Vagina (tissue), 2 donors: Measurements from ENCODE around the gene HDDC3. TPM values are rescaled to one million over a fixed set of nuclear protein-coding genes. Genes with fewer than 3 reads are reported as not detected.
A peak's percentile ranks its signal among the peaks of the same experiment; 100 is the strongest.

Experiments
- DNase-seq, 2 donors: peaks; one replicate each; pipeline ENCODE4 v3.0.0-alpha.2; 2017; ENCODE audit errors: extremely low spot score in 2 of 2
- H3K27ac ChIP-seq: fragments of 200-600 bp; sonication (generic); one replicate; pipeline ENCODE4 v1.5.1; 2019
- H3K27me3 ChIP-seq: fragments of 200-600 bp; sonication (generic); one replicate; pipeline ENCODE4 v1.5.1; 2019
- H3K36me3 ChIP-seq, 2 donors: fragments of 200-600 bp; sonication (generic); one replicate each; pipeline ENCODE4 v1.5.1; 2017 to 2019
- H3K4me1 ChIP-seq: fragments of 200-600 bp; sonication (generic); one replicate; pipeline ENCODE4 v1.5.1; 2019
- H3K4me3 ChIP-seq, 2 donors: fragments of 200-600 bp; sonication (generic); 1 replicate in 1 of 2; 2 replicates in 1 of 2; pipeline ENCODE4 v1.5.1; 2016 to 2019
- H3K9me3 ChIP-seq: fragments of 200-600 bp; sonication (generic); one replicate; pipeline ENCODE4 v1.5.1; 2019
- CTCF ChIP-seq, 3 experiments: fragments of 450-650 bp in 2 of 3; fragments of 200-600 bp in 1 of 3; sonication (generic) in 1 of 3; IDR thresholded peaks; one replicate each; pipeline ENCODE4 v1.5.1; 2017 to 2019; ENCODE audit warnings: antibody characterized with exemption in 3 of 3, mild to moderate bottlenecking in 2 of 3, moderate library complexity in 2 of 3
- POLR2A ChIP-seq, 2 donors: fragments of 450-650 bp; IDR thresholded peaks; one replicate each; pipeline ENCODE4 v1.6.1; 2017; ENCODE audit warnings: antibody characterized with exemption in 2 of 2, mild to moderate bottlenecking in 2 of 2, moderate library complexity in 2 of 2
- POLR2AphosphoS5 ChIP-seq, 2 donors: sonication (generic); formaldehyde crosslinking; IDR thresholded peaks; one replicate each; pipeline ENCODE4 v1.9.0; 2017; ENCODE audit warnings: antibody characterized with exemption in 2 of 2, mild to moderate bottlenecking in 2 of 2, low read depth in 1 of 2; ENCODE audit not compliant: insufficient read depth in 1 of 2
- intact Hi-C: fragments of 100-400 bp; cut with DNase I; formaldehyde crosslinking; loops from one replicate; pipeline ENCODE4 v1.15.1; 2023
- total RNA-seq: library from RNA; depleted of rRNA; stranded (reverse); fragments of >200 nt; gene quantifications from one replicate; pipeline ENCODE4 v1.2.3, GENCODE V29; 2016

Gene HDDC3
- total RNA-seq, result 7.9 TPM

- DNase-seq, result no peak
- Histone ChIP-seq H3K4me1 (peaks cover 53% of the 10 kb centered on the region), H3K9me3 (no peaks in the 10 kb centered on the region), H3K27me3 (no peaks in the 10 kb centered on the region), H3K4me3 (peak within 1 kb of the TSS; percentile 72 to 75), H3K36me3 (no peaks in the 10 kb centered on the region), H3K27ac (peak within 1 kb of the TSS; percentile 93)
- intact Hi-C loops, result no loop called here
- TF ChIP-seq POLR2AphosphoS5 (IDR thresholded peaks at IDR 0.05; ENCODE audit: insufficient read depth in 1 of 2, low read depth in 1 of 2) (peak; percentile 26 to 84), POLR2A (IDR thresholded peaks at IDR 0.05) (peak in 1 of 2 donors; percentile 34), CTCF (IDR thresholded peaks at IDR 0.05) (peak; percentile 66 to 84 (median 72))
Observed at GRCh38 chr15:90931828-90932659, at the start of gene HDDC3. Gene HDDC3 (minus strand): TSS chr15:90932549. CDS start chr15:90932540, 9 bp downstream.

GRCh38 chr15:90982135-90982534 lies 49.8 kb upstream of the HDDC3 start:
- H3K27ac ChIP-seq, result no peak overlapping the region
- no peaks in the 10 kb centered on the region for H3K9me3 ChIP-seq
- no peaks in the 10 kb centered on the region for H3K36me3 ChIP-seq
- TF ChIP-seq POLR2AphosphoS5 (IDR thresholded peaks at IDR 0.05; ENCODE audit: insufficient read depth in 1 of 2, low read depth in 1 of 2), result no peak
- TF ChIP-seq CTCF (IDR thresholded peaks at IDR 0.05), result no peak
- TF ChIP-seq POLR2A (IDR thresholded peaks at IDR 0.05), result no peak
- intact Hi-C loops, result no loop called here
- no peak for DNase-seq
- no peaks in the 10 kb centered on the region for H3K27me3 ChIP-seq
- no peaks in the 10 kb centered on the region for H3K4me1 ChIP-seq
- no peak overlapping the region for H3K4me3 ChIP-seq

DNA sequence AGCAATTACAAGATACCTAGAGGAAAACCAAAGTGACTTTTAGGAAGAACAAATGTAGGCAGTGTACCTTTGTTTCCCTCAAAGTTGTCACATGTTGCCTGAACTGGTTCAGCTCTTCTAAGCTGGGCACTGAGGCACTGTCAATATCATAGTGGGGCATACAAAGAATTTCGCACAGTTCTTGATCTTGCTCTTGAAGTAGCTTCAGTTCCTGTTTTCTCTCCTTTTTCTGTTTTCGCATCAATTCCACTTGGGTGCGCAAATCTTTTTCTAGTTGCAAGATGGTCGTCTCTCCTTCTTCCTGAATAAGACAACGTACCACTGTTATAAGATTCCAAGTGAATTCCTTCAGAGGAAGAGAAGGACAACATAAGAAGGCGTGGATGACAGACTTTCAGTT lies 49.3 kb upstream of the HDDC3 start:
- Histone ChIP-seq H3K9me3 (no peaks in the 10 kb centered on the region), H3K36me3 (no peaks in the 10 kb centered on the region), H3K27me3 (no peaks in the 10 kb centered on the region), H3K27ac (no peak overlapping the region), H3K4me1 (no peaks in the 10 kb centered on the region), H3K4me3 (no peak overlapping the region)
- no peak for TF ChIP-seq POLR2A (IDR thresholded peaks at IDR 0.05)
- TF ChIP-seq CTCF (IDR thresholded peaks at IDR 0.05), result no peak
- no peak for TF ChIP-seq POLR2AphosphoS5 (IDR thresholded peaks at IDR 0.05; ENCODE audit: insufficient read depth in 1 of 2, low read depth in 1 of 2)
- DNase-seq, result no peak
- intact Hi-C loops, result no loop called here

GRCh38 chr15:90979582-90979981 lies 47.2 kb upstream of the HDDC3 start:
- no peak overlapping the region for H3K4me3 ChIP-seq
- intact Hi-C loops, result no loop called here
- no peak for TF ChIP-seq POLR2A (IDR thresholded peaks at IDR 0.05)
- TF ChIP-seq POLR2AphosphoS5 (IDR thresholded peaks at IDR 0.05; ENCODE audit: insufficient read depth in 1 of 2, low read depth in 1 of 2), result no peak
- TF ChIP-seq CTCF (IDR thresholded peaks at IDR 0.05), result no peak
- no peaks in the 10 kb centered on the region for H3K4me1 ChIP-seq
- H3K9me3 ChIP-seq, result no peaks in the 10 kb centered on the region
- H3K36me3 ChIP-seq, result no peaks in the 10 kb centered on the region
- no peak for DNase-seq
- H3K27me3 ChIP-seq, result no peaks in the 10 kb centered on the region
- H3K27ac ChIP-seq, result no peak overlapping the region

GRCh38 chr15:90974216-90974615 lies 41.9 kb upstream of the HDDC3 start:
- H3K27ac ChIP-seq, result no peak overlapping the region
- H3K4me1 ChIP-seq, result no peaks in the 10 kb centered on the region
- no peaks in the 10 kb centered on the region for H3K36me3 ChIP-seq
- H3K27me3 ChIP-seq, result no peaks in the 10 kb centered on the region
- H3K9me3 ChIP-seq, result no peaks in the 10 kb centered on the region
- no peak overlapping the region for H3K4me3 ChIP-seq
- TF ChIP-seq CTCF (IDR thresholded peaks at IDR 0.05), result no peak
- TF ChIP-seq POLR2A (IDR thresholded peaks at IDR 0.05), result no peak
- TF ChIP-seq POLR2AphosphoS5 (IDR thresholded peaks at IDR 0.05; ENCODE audit: insufficient read depth in 1 of 2, low read depth in 1 of 2), result no peak
- intact Hi-C loops, result no loop called here
- DNase-seq, result no peak
